ENCODE measurements around the gene NRXN3.

NRXN3 gene

GRCh38 chr14:78978896-78979295 is 808.7 kb downstream of the NRXN3 start:
- TF ChIP-seq, protein P1, sequence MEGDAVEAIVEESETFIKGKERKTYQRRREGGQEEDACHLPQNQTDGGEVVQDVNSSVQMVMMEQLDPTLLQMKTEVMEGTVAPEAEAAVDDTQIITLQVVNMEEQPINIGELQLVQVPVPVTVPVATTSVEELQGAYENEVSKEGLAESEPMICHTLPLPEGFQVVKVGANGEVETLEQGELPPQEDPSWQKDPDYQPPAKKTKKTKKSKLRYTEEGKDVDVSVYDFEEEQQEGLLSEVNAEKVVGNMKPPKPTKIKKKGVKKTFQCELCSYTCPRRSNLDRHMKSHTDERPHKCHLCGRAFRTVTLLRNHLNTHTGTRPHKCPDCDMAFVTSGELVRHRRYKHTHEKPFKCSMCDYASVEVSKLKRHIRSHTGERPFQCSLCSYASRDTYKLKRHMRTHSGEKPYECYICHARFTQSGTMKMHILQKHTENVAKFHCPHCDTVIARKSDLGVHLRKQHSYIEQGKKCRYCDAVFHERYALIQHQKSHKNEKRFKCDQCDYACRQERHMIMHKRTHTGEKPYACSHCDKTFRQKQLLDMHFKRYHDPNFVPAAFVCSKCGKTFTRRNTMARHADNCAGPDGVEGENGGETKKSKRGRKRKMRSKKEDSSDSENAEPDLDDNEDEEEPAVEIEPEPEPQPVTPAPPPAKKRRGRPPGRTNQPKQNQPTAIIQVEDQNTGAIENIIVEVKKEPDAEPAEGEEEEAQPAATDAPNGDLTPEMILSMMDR (IDR thresholded peaks at IDR 0.05) = no peak
- no peak for DNase-seq (ENCODE audit: low spot score)
- Histone ChIP-seq H3K27ac (no peak overlapping the region), H3K4me3 (no peak overlapping the region)

- TF ChIP-seq, protein P1 (IDR thresholded peaks at IDR 0.05) = no peak
- DNase-seq (ENCODE audit: low spot score) = no peak
- no peak overlapping the region for H3K27ac ChIP-seq
- H3K4me3 ChIP-seq = no peak overlapping the region
Observed at GRCh38 chr14:78982551-78982950, 812.4 kb downstream of the NRXN3 start.

DNA sequence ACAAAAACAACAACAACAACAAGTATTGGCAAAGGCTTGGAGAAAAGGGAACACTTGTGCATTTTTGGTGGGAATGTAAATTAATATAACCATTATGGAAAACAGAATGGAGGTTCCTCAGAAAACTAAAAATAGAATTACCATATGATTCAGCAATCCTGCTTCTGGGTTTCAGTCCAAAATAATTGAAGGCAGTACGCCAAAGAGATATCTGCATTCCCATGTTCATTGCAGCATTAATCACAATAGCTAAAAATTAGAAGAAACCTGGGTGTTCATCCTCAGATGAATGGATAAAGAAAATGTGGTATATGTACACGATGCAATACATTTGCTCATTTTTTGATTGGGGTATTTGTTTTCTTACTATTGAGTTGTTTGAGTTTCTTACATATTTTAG is 813.0 kb downstream of the NRXN3 start:
- no peak for DNase-seq (ENCODE audit: low spot score)
- Histone ChIP-seq H3K27ac (no peak overlapping the region), H3K4me3 (no peak overlapping the region)
- TF ChIP-seq, protein P1 (IDR thresholded peaks at IDR 0.05) = no peak

- no peak for DNase-seq (ENCODE audit: low spot score)
- TF ChIP-seq, protein P1 (IDR thresholded peaks at IDR 0.05) = no peak
- Histone ChIP-seq H3K4me3 (no peak overlapping the region), H3K27ac (no peak overlapping the region)
Observed at GRCh38 chr14:78985668-78986381, 815.7 kb downstream of the NRXN3 start.

DNA sequence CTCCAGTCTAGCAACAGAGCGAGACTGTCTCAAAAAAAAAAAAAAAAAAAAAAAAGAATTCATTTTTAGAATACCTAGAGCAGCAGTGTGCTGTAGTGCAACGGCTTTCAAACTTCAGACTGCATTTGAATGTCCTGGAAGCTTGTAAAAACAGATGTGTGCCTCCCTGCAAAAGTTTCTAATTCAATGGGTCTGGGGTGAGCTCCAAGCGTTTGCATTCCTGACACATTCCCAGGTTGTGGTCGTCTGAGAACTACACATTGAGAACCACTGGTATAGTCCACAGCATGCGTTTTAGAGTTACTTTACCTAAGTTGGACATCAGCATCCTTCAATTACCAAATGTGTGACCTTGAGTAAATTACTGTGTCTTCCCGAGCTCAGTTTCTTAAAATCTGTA is 816.8 kb downstream of the NRXN3 start:
- TF ChIP-seq, protein P1 (IDR thresholded peaks at IDR 0.05) = no peak
- DNase-seq (ENCODE audit: low spot score) = no peak
- Histone ChIP-seq H3K27ac (no peak overlapping the region), H3K4me3 (no peak overlapping the region)

GRCh38 chr14:78989221-78989620 is 819.0 kb downstream of the NRXN3 start:
- TF ChIP-seq, protein P1 (IDR thresholded peaks at IDR 0.05) = no peak
- Histone ChIP-seq H3K27ac (no peak overlapping the region), H3K4me3 (no peak overlapping the region)
- DNase-seq (ENCODE audit: low spot score) = no peak

- H3K27ac ChIP-seq = no peak overlapping the region
- no peak overlapping the region for H3K4me3 ChIP-seq
- DNase-seq (ENCODE audit: low spot score) = no peak
- TF ChIP-seq, protein P1 (IDR thresholded peaks at IDR 0.05) = no peak
Observed at GRCh38 chr14:78992867-78993266, 822.7 kb downstream of the NRXN3 start.

Data from coronary artery (tissue), 2 donors.